Tibial nerve (tissue), 4 donors: ENCODE measurements around the gene ADAM21. TPM values are rescaled to one million over a fixed set of nuclear protein-coding genes. Genes with fewer than 3 reads are reported as not detected.
A peak's percentile ranks its signal among the peaks of the same experiment; 100 is the strongest.
"Not testable (repeated sequence)": the region's sequence is repeated elsewhere in the genome, so short reads cannot be mapped to it uniquely, and the experiment has no call there.

Source experiments
- DNase-seq, 2 donors: peaks; one replicate each; pipeline ENCODE4 v3.0.0-alpha.2; 2019; ENCODE audit warnings: low spot score in 2 of 2
- H3K27ac ChIP-seq, 4 donors: fragments of 200-600 bp; sonication (generic) in 3 of 4; one replicate each; pipeline ENCODE4 v1.5.1; 2017 to 2019; ENCODE audit warnings: mild to moderate bottlenecking in 1 of 4
- H3K27me3 ChIP-seq, 2 donors: fragments of 200-600 bp; sonication (generic) in 1 of 2; one replicate each; pipeline versions ENCODE4 v1.5.1 to v1.6.0; 2017 to 2019
- H3K36me3 ChIP-seq, 3 donors: fragments of 200-600 bp; sonication (generic); one replicate each; pipeline ENCODE4 v1.5.1; 2018 to 2019
- H3K4me1 ChIP-seq, 4 donors: fragments of 200-600 bp; sonication (generic) in 3 of 4; one replicate each; pipeline ENCODE4 v1.5.1; 2017 to 2019
- H3K4me3 ChIP-seq, 4 donors: fragments of 200-600 bp; sonication (generic) in 3 of 4; one replicate each; pipeline ENCODE4 v1.5.1; 2017 to 2019; ENCODE audit warnings: mild to moderate bottlenecking in 1 of 4, moderate library complexity in 1 of 4
- H3K9me3 ChIP-seq, 4 donors: fragments of 200-600 bp; sonication (generic) in 3 of 4; one replicate each; pipeline ENCODE4 v1.5.1; 2017 to 2019
- EP300 ChIP-seq, 2 donors: sonication (generic); formaldehyde crosslinking; IDR thresholded peaks; one replicate each; pipeline ENCODE4 v1.6.1; 2017; ENCODE audit warnings: antibody characterized with exemption in 2 of 2, mild to moderate bottlenecking in 1 of 2
- POLR2A ChIP-seq, 2 donors: fragments of 450-650 bp; IDR thresholded peaks; one replicate each; pipeline ENCODE4 v1.6.1; 2017; ENCODE audit warnings: antibody characterized with exemption in 2 of 2, mild to moderate bottlenecking in 2 of 2, moderate library complexity in 2 of 2
- WGBS, 2 donors: methylation state at CpG; one replicate each; pipeline ENCODE4 v1.1.5; 2018; 5-methylcytosine and 5-hydroxymethylcytosine counted together
- total RNA-seq, 4 donors: library from RNA; depleted of rRNA; stranded (reverse); fragments of >200 nt; gene quantifications; one replicate each; pipeline ENCODE4 v1.1.0, GENCODE V29; 2016
- TF ChIP-seq, protein P1 (sequence below), 5 experiments: fragments of 200-600 bp in 3 of 5; fragments of 450-650 bp in 2 of 5; sonication (generic) in 3 of 5; IDR thresholded peaks; one replicate each; pipeline ENCODE4 v1.5.1; 2016 to 2019; ENCODE audit warnings: antibody characterized with exemption in 5 of 5, mild to moderate bottlenecking in 3 of 5, moderate library complexity in 2 of 5

The ADAM21 gene
- total RNA-seq = under 1 TPM in 1 of 4 donors, not detected in 3; 0.44 TPM

GRCh38 chr14:70451874-70452273 is at the start of gene ADAM21:
ADAM21 (plus strand) TSS chr14:70452174; CDS start chr14:70457500, 5,326 bp downstream.
- peaks cover 0 to 10% (median 0%) of the 10 kb centered on the region in 3 donors for H3K36me3 ChIP-seq
- H3K27me3 ChIP-seq = no peaks in the 10 kb centered on the region
- WGBS, 2 donors = 93 to 100% methylated on average over 1 of the region's 1 CpG
- H3K4me1 ChIP-seq = no peaks in the 10 kb centered on the region
- no peak within 1 kb of the TSS for H3K27ac ChIP-seq
- TF ChIP-seq, protein P1, sequence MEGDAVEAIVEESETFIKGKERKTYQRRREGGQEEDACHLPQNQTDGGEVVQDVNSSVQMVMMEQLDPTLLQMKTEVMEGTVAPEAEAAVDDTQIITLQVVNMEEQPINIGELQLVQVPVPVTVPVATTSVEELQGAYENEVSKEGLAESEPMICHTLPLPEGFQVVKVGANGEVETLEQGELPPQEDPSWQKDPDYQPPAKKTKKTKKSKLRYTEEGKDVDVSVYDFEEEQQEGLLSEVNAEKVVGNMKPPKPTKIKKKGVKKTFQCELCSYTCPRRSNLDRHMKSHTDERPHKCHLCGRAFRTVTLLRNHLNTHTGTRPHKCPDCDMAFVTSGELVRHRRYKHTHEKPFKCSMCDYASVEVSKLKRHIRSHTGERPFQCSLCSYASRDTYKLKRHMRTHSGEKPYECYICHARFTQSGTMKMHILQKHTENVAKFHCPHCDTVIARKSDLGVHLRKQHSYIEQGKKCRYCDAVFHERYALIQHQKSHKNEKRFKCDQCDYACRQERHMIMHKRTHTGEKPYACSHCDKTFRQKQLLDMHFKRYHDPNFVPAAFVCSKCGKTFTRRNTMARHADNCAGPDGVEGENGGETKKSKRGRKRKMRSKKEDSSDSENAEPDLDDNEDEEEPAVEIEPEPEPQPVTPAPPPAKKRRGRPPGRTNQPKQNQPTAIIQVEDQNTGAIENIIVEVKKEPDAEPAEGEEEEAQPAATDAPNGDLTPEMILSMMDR (IDR thresholded peaks at IDR 0.05) = no peak
- no peak for TF ChIP-seq POLR2A (IDR thresholded peaks at IDR 0.05)
- H3K4me3 ChIP-seq = no peak within 1 kb of the TSS
- H3K9me3 ChIP-seq = no peaks in the 10 kb centered on the region
- no peak for DNase-seq

DNA sequence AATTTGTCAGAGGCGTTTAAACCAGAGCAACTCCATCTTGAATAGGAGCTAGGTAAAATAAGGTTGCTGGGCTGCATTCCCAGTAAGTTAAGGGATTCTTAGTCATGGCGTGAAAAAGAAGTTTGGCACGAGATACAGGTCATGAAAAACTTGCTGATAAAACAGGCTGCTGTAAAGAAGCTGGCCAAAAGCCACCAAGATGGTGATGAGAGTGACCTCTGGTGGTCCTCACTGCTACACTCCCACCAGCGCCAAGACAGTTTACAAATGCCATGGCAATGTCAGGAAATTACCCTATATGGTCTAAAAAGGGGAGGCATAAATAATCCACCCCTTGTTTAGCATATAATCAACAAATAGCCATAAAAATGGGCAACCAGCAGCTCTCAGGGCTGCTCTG is 48.6 kb upstream of the ADAM21 start:
- H3K9me3 ChIP-seq, H3K27me3 ChIP-seq, H3K4me3 ChIP-seq, DNase-seq, H3K4me1 ChIP-seq, H3K27ac ChIP-seq: not testable (repeated sequence)
- WGBS, 2 donors = 65 to 67% methylated on average over 4 of the region's 4 CpGs
- peaks cover 0 to 20% (median 0%) of the 10 kb centered on the region in 3 donors for H3K36me3 ChIP-seq

DNA sequence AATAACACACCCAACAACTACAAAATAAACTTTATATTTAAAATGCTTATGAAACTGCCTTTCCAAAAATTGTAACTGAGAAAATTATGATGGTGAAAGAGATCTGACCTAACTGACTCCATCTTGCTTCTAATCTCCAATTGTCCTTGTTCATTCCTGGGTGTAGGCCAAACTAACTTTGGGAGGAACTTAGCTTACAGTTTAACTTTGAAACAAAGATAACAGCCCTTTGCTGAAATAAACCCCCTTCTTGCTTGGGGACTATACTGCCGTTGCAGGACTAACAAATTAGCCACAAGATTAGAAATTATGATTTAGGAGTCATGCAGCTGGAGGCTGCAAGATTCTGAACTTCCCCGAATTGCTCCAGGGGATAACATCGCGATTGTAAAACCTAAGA is 45.8 kb upstream of the ADAM21 start:
- not testable (repeated sequence) for H3K27ac ChIP-seq, H3K9me3 ChIP-seq, DNase-seq, H3K27me3 ChIP-seq, H3K4me3 ChIP-seq, H3K4me1 ChIP-seq
- WGBS, 2 donors = 80 to 82% methylated on average over 4 of the region's 4 CpGs
- H3K36me3 ChIP-seq = peaks cover 0 to 21% (median 0%) of the 10 kb centered on the region in 3 donors

- WGBS, 2 donors = 95 to 96% methylated on average over 4 of the region's 4 CpGs
- no peak for TF ChIP-seq EP300 (IDR thresholded peaks at IDR 0.05)
- TF ChIP-seq, protein P1 (IDR thresholded peaks at IDR 0.05) = no peak
- no peak for TF ChIP-seq POLR2A (IDR thresholded peaks at IDR 0.05)
Measured at GRCh38 chr14:70407621-70408020, 44.4 kb upstream of the ADAM21 start.

DNA sequence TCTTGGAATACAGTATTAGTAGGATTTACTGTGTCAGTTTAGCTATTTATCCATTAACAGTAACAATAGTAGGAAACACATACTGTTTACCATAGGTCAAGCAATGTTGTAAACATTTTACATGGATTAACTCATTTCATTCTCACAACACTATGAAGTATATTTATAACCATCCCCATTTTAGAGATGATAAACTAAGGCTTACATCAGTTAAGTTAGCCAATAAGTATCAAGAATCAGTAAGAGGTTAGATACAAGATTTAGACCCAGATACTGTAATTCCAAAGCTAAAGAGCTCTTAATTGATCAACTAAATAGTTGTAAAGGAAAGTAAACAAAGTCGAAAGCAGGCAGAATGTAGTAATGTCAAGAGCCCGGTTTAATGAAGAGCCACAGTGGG is 36.2 kb upstream of the ADAM21 start:
- 34 to 44% methylated on average over 2 of the region's 2 CpGs for WGBS, 2 donors
- Histone ChIP-seq H3K36me3 (peaks cover 0 to 11% (median 0%) of the 10 kb centered on the region in 3 donors), H3K9me3 (no peaks in the 10 kb centered on the region), H3K27ac (no peak overlapping the region), H3K4me1 (peaks cover 0 to 27% (median 5%) of the 10 kb centered on the region in 4 donors), H3K4me3 (peak overlapping the region; percentile 47 to 77 (median 62)), H3K27me3 (peaks cover 0 to 4% of the 10 kb centered on the region in 2 donors)
- DNase-seq = no peak
- TF ChIP-seq, protein P1 (IDR thresholded peaks at IDR 0.05) = no peak
- no peak for TF ChIP-seq EP300 (IDR thresholded peaks at IDR 0.05)

More at GRCh38 chr14:70407621-70408020, 44.4 kb upstream of the ADAM21 start:
- Histone ChIP-seq H3K4me1 (no peaks in the 10 kb centered on the region), H3K36me3 (peaks cover 0 to 24% (median 0%) of the 10 kb centered on the region in 3 donors), H3K4me3 (no peak overlapping the region), H3K27ac (no peak overlapping the region), H3K9me3 (no peaks in the 10 kb centered on the region), H3K27me3 (no peaks in the 10 kb centered on the region)
- no peak for DNase-seq

- TF ChIP-seq EP300 (IDR thresholded peaks at IDR 0.05) = no peak
- TF ChIP-seq, protein P1 (IDR thresholded peaks at IDR 0.05) = no peak
- TF ChIP-seq POLR2A (IDR thresholded peaks at IDR 0.05) = no peak
- H3K27ac ChIP-seq = peak overlapping the region in 3 of 4 donors; percentile 39 to 76 (median 48)
Measured at GRCh38 chr14:70416338-70416724, 35.6 kb upstream of the ADAM21 start.

More at GRCh38 chr14:70416338-70416724, 35.6 kb upstream of the ADAM21 start:
- peaks cover 0 to 4% of the 10 kb centered on the region in 2 donors for H3K27me3 ChIP-seq
- peaks cover 0 to 27% (median 5%) of the 10 kb centered on the region in 4 donors for H3K4me1 ChIP-seq
- no peaks in the 10 kb centered on the region for H3K9me3 ChIP-seq
- peaks cover 0 to 6% (median 0%) of the 10 kb centered on the region in 3 donors for H3K36me3 ChIP-seq
- peak overlapping the region; percentile 47 to 77 (median 62) for H3K4me3 ChIP-seq
- no peak for DNase-seq
- 3 to 5% methylated on average over 9 of the region's 9 CpGs for WGBS, 2 donors
